G401 (cell line): ENCODE data around the gene PPA1. TPM values are rescaled to one million over a fixed set of nuclear protein-coding genes. Genes with fewer than 3 reads are reported as not detected.
A peak's percentile ranks its signal among the peaks of the same experiment; 100 is the strongest.
"Not testable (repeated sequence)": the region's sequence is repeated elsewhere in the genome, so short reads cannot be mapped to it uniquely, and the experiment has no call there.

ENCODE experiments used
- DNase-seq: peaks from one replicate; pipeline ENCODE4 v3.0.0-alpha.2; 2015; ENCODE audit warnings: low spot score
- in situ Hi-C: cut with HindIII; loops from 2 replicates; pipeline ENCODE4 v1.10.0; 2016; ENCODE audit warnings: low sequenced_read_pairs, mixed read lengths
- total RNA-seq: library from RNA; depleted of rRNA; stranded (reverse); fragments of >200 nt; shearing (Covaris generic); gene quantifications from 2 replicates; pipeline ENCODE4 v1.2.3, GENCODE V29; 2014; rRNA removed

The PPA1 gene
- total RNA-seq: 283 and 317 TPM in 2 replicates

DNA sequence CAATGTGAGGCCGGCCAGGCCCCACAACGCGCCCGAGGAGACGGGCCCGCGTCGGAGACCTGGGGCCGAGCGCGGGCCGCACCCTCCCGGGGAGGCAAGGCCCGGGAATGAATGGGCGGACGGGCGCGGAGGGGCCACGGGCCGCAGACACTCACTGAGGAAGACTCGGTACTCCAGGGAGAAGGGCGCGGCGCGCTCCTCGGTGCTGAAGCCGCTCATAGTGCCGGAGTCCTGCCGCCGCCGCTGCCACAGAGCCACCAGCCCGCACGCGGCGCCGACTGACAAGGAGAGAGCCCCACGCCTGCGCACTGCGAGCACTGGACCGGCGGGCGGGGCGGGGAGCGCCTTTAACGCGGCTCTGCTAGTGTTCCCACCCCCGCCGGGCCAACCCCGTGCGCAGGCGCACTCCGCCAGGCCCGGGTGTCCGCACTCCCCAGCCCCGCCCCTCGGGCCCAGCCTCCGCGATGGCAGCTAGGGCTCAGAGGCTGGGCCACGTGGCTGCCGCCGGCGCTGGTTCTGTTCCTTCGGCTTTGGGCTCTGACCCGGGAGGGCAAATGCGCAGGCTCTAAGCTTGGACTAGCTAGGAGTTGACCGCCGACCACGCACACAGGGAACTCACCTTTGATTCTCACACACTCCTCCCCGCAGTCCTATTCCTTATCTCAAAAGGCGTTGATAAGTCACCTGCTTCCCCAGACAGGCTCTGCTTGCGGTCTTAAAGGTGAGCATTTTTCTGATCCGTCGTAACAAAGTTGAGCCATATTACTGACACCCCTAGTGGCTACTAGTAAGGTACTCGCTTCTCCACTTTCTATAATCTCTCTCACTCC is at the start of gene PPA1:
Gene PPA1 (minus strand): TSS at position 321 of the 830 bp plus-strand sequence. CDS start 102 bp downstream, at position 219.
- DNase-seq: peak; percentile 97
- in situ Hi-C loops: loop anchor here (25.0 kb wide), 1 partner anchor 104 kb away; no protein-coding TSS in a partner anchor

DNA sequence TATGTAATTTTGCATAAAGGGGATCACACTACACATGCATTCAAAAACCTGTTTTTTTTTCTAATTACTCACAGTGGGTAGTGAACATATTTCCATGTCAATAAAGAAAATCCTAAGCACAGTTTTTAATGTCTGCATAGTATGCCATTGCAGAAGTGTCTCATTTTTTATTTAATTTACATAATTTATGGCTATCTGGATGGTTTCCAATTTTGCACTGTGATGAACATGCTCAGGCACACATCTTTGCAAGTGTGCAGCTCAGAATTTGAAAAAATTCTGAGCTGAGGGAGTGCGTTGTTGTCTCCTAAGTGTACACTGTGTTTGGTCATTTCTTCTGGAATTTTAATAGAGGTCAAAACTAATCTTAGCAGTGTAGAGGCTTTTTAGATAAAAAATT is 48.4 kb upstream of the PPA1 start:
- in situ Hi-C loops: no loop called here
- no peak for DNase-seq

DNA sequence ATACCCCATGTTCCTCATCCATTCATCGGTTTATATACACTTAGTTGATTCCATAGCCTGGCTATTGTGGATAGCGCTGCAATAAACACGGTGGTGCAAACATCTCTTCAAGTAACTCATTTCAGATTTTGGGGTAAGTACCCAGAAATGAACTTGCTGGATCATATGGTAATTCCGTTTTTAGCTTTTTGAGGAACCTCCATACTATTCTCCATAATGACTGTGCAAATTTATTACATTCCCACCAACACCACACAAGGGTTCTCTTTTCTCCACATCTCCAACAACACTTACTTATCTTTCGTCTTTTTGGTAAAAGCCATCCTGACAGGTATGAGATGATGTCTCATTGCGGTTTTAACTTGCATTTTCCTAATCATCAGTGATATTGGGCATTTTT is 46.9 kb upstream of the PPA1 start:
- in situ Hi-C loops: no loop called here
- no peak for DNase-seq

DNA sequence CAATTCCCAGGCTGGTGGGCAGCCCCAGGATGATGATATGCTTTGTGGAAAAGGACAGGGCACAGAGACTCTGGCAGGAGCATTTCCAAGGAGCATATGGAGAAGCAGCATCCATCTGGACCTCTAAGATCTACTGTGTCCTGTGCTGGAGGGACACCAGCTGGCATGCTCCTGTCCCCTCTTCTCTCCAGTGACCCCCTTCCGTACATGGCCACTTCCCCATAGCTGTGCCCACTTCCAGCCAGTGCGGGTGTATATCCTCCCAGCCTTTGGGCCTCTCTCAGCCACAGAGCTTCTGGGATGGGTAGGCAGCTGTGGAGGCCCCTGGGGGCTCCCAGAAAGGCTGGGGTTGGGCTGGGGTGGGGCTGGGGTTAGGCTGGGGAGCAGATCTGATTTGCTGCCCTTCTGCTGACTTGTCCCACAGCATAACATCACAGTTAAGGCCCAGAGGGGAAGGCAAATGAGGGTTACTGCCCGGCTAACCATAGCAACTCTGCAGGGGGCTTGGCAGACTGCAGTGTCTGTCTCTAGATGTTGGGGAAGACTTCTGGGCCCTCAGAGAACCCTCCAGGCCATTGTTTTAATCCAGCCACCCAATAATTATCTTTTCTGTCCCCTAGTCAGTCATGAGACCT is 44.3 kb upstream of the PPA1 start:
- in situ Hi-C loops: no loop called here
- DNase-seq: peak; percentile 96

DNA sequence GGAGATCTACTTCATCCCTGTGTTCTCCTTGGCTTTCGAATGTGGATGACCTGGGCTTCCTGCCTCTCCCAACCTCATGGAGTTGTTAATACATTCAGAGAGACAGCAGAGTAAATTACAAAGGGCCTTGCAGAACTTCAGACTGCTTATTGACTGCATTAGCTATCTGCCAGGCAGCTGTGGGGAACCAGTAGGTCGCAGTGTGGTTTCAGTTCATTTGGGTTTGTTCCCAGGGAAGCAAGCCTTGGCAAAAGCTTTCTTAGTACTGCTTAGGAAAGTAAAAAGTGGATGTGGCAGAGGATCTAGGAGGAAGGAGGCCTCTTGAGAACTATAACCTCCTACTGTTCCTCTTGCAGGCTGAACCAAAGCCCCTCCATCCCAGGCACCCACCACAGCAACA is 41.4 kb upstream of the PPA1 start:
- in situ Hi-C loops: no loop called here
- peak; percentile 85 for DNase-seq

DNA sequence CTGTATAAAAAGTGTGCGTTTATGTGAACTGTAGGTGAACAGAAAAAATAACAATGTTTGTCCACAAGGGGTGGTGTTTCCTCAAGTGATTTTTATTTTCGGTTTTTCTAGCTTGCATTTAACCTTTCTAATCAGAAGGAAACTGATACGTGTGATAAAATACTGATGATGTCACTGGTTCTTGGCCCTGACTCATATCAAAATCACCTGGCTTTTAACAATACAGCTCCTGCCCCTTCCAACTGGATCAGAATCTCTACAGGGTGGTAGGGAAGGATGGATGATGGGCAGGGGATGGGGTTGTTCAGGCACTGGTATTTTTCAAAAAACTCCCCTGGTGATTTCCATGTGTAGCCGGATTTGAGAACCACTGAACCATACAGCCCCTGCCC is 39.7 kb upstream of the PPA1 start:
- DNase-seq: peak; percentile 46

DNA sequence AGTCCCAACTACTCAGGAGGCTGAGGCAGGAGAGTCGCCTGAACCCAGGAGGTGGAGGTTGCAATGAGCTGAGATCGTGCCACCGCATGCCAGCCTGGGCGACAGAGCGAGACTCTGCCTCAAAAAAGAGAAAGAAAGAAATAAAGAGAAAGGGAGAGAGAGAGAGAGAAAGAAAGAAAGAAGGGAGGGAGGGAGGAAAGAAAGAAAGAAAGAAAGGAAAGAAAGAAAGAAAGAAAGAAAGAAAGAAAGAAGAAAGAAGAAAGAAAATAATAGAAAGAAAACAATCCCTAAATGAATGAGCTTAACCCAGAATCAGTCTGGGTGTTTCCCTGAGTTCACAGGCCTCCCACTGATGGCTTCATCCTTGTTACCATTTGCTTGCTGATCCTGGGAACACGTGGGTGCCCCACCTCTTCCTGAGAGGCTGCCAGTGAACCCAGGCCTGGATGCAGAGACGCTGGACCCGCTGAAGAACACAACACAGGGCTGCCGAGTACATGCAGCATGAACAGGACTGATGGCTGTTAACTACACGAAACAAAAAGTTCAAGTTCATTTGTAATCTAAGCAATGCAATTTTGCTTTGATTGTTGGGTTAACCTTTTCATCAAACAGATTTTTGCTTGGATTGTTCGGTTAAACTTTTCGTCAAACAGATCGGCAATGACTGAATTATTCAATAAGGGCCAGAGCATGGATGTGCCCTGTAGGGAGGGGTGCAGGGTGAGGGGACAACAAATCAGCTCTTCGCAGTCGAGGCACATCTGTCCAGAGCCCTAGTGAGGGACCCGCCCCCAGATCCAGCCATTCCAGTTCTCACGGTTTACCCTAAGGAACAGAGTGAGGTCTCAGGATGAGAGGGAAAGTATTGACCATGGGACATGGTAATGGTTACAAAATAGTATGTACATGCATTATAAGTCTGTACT is 39.0 kb upstream of the PPA1 start:
- in situ Hi-C loops: no loop called here
- DNase-seq: no peak

More for the DNA sequence above, 39.7 kb upstream of the PPA1 start:
- in situ Hi-C loops: no loop called here

DNA sequence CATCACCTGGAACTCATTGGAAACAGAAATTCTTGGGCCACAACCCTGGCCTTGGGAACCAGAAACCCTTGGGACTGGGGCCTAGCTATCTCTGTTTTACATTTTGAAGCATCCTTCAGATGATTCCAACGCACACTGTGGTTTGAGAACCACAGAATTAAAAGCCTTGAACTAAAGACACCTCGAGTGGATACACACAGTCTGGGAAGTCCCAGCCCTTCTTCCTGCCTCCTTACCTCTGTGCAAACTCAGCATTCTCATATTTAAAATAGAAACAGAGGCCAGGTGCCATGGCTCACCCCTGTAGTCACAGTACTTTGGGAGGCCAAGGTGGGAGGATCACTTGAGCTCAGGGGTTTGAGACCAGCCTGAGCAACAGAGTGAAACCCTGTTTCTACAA is 37.7 kb upstream of the PPA1 start:
- DNase-seq: no peak
- in situ Hi-C loops: no loop called here

DNA sequence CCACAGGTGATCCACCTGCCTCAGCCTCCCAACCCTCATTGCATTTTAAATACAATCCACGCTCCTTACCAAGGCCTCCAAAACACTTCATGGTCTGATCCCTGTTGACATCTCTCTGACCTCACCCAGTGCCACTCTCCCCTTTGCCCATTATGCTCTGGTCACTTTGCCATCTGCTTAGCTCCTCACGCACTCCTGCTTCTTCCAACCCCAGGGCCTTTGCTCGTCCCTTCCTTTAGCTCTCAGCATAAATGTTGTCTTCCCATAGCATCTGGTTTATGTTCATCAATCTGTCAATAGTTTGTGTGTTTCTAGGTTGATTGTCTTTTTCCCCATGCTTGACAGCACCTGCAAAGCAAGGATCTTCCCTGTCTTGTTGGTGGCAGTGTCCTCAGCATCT is 36.5 kb upstream of the PPA1 start:
- in situ Hi-C loops: no loop called here
- no peak for DNase-seq

DNA sequence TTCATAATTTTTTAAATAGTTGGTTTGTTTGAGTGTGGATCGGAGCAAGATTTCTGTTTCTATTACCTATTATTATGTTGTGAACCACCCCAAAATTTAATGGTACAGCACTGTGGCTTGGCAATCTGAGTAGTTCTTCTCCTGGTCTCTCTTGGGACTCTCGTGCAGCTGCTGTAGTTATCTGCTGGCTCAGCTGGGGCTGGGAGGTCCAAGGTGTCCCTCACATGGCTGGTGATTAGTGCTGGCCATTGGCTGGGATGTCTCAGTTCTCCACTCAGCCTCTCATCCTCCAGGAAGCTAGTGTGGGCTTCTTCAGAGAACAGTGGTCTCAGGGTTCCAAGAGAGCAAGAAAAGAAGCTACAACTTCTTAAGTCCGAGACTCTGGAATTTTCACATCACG is 35.1 kb upstream of the PPA1 start:
- no peak for DNase-seq
- in situ Hi-C loops: no loop called here

DNA sequence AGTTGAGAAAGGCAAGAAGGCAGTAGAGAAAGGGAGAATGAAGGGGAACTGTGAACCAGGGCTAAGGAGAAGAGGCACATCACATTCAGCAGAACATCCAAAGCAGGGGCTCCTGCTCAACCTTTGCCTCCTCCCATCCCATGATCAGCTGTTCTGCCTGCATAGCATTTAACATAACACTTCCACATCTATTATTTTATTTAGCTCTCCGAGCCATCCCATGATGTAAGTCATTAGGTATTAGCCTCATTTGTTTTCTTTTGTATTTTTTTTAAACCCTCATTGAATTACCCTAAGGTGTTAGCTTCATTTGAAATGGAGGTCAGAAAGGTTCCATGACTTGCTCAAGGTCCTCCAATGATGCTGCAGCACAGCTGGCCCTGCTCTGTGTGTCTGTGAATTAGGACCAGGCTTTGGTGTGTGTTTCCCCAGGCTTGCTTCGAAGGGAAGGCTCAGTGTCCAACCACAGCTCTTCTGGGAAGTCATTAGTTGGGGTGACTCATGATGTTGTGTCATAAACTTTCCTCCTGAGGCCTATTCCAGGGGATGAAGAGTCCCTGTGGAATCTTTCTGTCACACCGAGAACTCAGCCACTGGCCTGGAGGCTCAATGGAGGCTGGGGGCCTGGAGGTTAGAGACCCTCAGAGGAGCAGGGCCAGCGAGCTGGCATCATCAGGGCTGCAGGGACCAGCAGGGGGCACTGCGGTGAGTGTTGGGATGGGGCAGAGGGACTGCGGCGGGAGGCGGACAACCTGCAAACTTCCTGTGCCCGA is 34.1 kb upstream of the PPA1 start:
- DNase-seq: no peak
- in situ Hi-C loops: no loop called here

DNA sequence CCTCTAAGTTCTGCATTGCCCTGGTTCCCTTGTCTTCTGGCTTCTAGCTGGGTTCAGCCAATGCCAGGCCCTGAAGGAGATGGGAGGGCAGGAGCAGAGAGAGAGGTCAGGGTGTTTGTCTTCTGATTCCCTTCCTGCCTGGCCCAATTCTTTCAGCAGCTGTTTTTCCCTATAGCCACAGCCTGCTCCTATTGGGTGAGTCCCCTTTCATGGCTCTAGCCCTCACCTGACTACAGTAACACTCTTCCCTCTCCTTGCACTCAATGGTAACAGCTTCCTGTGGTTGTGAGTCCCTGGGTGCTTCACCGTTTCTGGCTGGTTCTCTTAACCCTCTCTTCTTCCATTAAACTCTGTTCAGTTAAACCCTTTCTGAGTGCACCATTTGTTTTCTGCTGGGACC is 33.5 kb upstream of the PPA1 start:
- in situ Hi-C loops: no loop called here
- DNase-seq: no peak

DNA sequence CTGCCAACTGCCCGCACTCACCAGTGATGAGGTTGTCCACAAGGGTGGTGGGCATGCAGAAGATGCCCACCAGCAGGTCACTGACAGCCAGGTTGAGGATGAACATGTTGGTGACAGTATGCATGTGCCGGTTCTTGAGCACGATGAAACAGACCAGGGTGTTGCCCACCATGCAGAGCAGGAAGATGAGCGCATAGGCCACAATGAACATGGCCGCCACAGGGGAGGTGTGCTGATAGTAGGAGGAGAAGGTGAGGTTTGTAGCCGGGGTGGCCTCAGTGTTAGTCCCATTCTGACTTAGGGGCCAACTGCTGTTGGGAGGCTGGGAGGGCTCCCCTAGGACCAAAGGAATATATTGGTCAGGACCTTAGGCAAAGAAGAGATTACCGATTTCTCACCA is 32.8 kb upstream of the PPA1 start:
- in situ Hi-C loops: no loop called here
- no peak for DNase-seq

DNA sequence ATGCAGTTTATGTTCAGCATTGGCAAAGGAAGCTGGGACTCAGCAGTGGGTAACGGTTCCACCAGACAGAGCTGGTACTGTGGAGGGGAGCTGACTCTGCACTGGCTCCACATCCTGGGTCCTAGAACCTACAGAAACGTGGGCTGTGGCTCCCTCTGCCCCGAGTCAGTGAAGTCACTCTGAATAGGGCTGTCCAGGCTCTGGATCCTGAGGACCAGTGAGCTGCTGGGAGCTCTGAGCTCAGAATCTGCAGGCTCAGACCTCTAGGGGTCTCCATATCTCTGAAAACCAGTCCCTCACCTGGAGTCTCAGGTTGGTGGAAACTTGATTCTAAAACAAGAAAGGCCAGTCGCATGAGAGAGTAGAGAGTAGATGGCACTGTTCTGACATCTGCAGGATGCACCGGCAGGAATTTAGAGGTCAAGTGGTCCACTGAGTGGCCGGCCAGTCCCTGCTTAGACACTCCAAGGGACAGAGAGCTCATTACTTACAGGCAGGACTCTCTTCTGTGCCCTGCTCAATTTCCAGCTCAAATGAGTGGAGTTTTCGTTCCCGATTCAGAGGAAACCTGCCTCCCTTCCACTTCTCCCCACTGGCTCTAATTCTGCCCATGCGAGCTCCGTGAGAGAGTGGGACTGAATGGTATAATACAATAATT is 31.9 kb upstream of the PPA1 start:
- DNase-seq: peak; percentile 76
- in situ Hi-C loops: no loop called here

DNA sequence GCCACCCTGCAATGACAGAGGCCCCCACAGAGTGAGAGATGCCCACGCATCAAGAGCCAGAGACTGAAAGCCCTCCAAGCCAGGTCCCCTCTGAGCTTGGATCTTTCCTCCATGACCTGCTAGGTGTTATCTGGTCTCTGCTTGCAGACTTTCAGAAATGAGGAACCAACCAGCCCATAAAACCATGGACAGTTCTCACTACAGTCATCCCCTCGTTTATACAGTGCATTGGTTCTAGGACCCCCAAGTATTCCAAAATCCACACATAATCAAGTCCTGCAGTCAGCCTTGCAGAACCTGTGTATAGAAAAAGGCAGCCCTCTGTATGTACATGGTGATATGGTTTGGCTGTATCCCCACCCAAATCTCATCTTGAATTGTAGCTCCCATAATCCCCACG is 27.5 kb upstream of the PPA1 start:
- in situ Hi-C loops: no loop called here
- DNase-seq: no peak

DNA sequence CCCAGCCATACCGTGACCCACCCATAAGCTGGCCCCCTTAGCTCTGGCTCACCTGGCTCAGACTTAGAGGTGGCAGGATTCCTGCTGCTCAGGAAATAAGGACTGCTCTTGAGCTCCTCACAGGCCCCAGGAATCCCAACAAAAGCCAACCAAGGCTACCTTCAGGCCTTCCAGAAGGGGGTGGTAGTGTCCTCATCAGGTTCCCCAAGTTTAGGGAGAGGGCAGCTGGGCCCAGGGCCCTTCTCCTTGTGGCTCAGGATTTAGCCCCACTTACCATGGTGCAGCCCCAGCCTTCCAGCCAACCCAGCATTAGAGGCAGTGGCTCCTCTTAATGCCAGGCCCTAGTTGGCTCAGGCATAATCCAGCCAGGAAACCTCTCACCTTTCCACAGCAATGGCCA is 27.0 kb upstream of the PPA1 start:
- no peak for DNase-seq
- in situ Hi-C loops: no loop called here

DNA sequence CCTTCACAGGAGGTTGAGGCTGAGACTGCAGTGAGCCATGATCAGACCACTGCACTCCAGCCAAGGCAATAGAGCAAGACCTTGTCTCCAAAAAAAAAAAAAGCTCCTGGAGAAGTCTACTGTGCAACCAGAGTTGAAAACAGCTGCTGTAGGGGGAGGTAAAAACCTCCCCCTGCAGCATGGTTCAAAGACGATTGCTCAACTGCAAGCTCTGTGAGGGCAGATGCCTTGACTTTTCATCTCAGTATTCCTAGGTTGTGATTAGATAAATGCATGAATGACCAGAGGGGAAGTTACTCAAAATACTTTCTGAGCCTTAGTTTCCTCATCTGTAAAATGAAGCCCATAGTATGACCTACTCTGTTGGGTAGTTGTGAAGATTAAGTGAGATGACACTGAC is 25.0 kb upstream of the PPA1 start:
- in situ Hi-C loops: no loop called here
- no peak for DNase-seq

DNA sequence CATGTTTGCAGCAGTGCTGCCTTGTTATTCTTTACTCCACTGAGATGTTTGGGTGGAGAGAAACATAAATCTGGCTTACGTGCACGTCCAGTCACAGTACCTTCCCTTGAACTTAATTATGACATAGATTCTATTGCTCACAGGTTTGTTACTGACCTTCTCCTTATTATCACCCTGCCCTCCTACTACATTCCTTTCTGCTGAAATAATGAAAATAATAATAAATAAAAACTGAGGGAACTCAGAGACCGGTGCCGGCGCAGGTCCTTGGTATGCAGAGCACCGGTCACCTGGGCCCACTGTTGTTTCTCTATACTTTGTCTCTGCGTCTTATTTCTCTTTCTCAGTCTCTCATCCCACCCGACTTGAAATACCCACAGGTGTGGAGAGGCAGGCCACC is 24.6 kb upstream of the PPA1 start:
- in situ Hi-C loops, DNase-seq: not testable (repeated sequence)

DNA sequence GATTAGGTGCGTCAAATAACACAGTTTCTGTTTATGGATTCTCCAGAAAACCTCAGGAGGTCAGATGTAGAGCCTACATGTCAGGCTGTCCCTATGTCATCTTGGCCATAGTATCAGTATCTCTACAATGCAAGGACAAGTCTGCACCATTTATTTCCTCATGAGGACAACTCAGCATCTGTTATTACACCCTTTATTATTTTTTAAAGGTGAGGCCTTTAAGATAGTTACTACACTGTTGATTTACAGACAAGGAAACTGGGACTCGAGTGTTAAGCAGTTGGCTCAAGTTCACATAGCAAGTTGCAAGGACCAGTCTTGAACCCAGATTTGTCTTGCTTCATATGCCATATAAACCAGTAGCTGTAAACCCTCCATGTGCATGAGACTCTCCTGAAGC is 23.2 kb upstream of the PPA1 start:
- no peak for DNase-seq
- in situ Hi-C loops: no loop called here
